Astrocyte (in vitro differentiated cells and primary cell): ENCODE measurements around the gene SELENOS.

Source experiments
- CTCF ChIP-seq: IDR thresholded peaks from 2 replicates; pipeline ENCODE4 v1.5.1; 2011; ENCODE audit warnings: low read depth, mild to moderate bottlenecking, inconsistent platforms, low read length, moderate library complexity; ENCODE audit not compliant: insufficient read depth
- EZH2 ChIP-seq: IDR thresholded peaks from 2 replicates; pipeline ENCODE4 v1.6.1; 2012; ENCODE audit warnings: mild to moderate bottlenecking, low read length, inconsistent platforms; ENCODE audit not compliant: insufficient read depth

- TF ChIP-seq CTCF, result no peak
- no peak for TF ChIP-seq EZH2
These were observed 48.7 kb upstream of the SELENOS start for GRCh38 chr15:101326026-101326315.
